ENCODE measurements around the gene HLX.

DNA sequence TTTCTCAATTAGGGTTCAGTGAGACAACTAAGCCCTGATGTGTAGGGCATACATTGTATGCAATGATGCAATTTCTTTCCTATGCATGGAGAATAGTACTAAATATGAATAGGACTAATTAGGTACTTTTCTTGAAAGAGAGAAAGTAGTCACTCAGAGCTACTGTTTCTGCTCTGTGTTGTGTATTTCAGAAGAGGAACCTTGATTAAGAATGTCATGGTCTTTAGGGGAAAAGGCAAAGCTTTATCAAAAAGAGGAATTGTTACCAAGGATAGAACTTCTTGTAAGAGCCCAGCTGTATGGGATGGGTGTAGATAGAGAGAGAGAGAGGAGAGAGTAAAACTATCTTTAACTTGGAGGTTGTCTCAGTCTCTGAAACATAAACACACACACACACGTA, 49.1 kb downstream of the HLX start:
- TF ChIP-seq CTCF (conservative IDR thresholded peaks at IDR 0.05 in 1 of 2, IDR thresholded peaks at IDR 0.05 in 1 of 2; ENCODE audit: low read depth in 1 of 2, low read length in 2 of 2) (no peak), EZH2 (IDR thresholded peaks at IDR 0.05; ENCODE audit: low read length, missing control alignments) (no peak)
